ENCODE data around the gene KRT79.

KRT79 gene

GRCh38 chr12:52788192-52788875 is 45.8 kb downstream of the KRT79 start:
- DNase-seq, result no peak

- DNase-seq, result no peak
These were observed 46.6 kb downstream of the KRT79 start for GRCh38 chr12:52787324-52788191.

- DNase-seq, result no peak
These were observed 49.2 kb downstream of the KRT79 start for GRCh38 chr12:52784909-52785308.

GRCh38 chr12:52783563-52784316 is 50.4 kb downstream of the KRT79 start:
- DNase-seq, result no peak

- DNase-seq, result no peak
These were observed 51.6 kb downstream of the KRT79 start for GRCh38 chr12:52782502-52782901.

- DNase-seq, result no peak
These were observed 52.6 kb downstream of the KRT79 start for GRCh38 chr12:52781399-52782082.

GRCh38 chr12:52779914-52780313 is 54.2 kb downstream of the KRT79 start:
- DNase-seq, result no peak

GRCh38 chr12:52778833-52779232 is 55.3 kb downstream of the KRT79 start:
- no peak for DNase-seq

GRCh38 chr12:52777566-52777965 is 56.5 kb downstream of the KRT79 start:
- no peak for DNase-seq

- DNase-seq, result no peak
These were observed 57.2 kb downstream of the KRT79 start, which contains the start of gene KRT76 for GRCh38 chr12:52776913-52777395. Gene KRT76, minus strand, starts transcription at chr12:52777345. Its CDS starts 54 bp downstream, at chr12:52777291.

GRCh38 chr12:52776435-52776834 is 57.7 kb downstream of the KRT79 start:
- no peak for DNase-seq

- no peak for DNase-seq
These were observed 59.4 kb downstream of the KRT79 start for GRCh38 chr12:52774629-52775250.

GRCh38 chr12:52772772-52773171 is 61.3 kb downstream of the KRT79 start:
- no peak for DNase-seq

GRCh38 chr12:52772188-52772587 is 61.9 kb downstream of the KRT79 start:
- DNase-seq, result no peak

GRCh38 chr12:52771505-52771904 is 62.6 kb downstream of the KRT79 start:
- no peak for DNase-seq
